ENCODE measurements around the gene BBS1.

The BBS1 gene

GRCh38 chr11:66549696-66550095 lies 39.3 kb downstream of the BBS1 start:
- no peak for DNase-seq (ENCODE audit: low read depth)

GRCh38 chr11:66550887-66551286 lies 40.5 kb downstream of the BBS1 start:
- DNase-seq (ENCODE audit: low read depth): no peak

DNA sequence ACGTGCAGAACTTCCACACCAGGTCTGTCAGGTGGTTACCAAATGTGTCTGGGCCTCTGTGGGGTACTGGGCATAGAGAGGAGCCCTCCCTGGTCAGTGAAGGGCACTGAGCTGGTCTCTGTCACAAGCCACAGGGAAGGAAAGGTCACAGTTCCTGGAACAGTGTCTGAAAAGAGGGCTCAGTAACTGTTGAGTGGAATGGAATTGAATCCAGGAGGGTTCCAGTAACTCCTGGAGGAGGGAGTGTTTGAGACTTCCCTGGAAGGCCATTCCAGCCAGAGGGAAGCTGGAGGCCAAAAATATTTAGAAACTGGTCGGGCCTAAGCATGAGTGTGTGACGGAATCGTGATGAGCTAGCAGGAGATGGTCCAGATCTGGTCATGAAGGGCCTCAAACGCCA lies 44.2 kb downstream of the BBS1 start:
- no peak for DNase-seq (ENCODE audit: low read depth)

DNA sequence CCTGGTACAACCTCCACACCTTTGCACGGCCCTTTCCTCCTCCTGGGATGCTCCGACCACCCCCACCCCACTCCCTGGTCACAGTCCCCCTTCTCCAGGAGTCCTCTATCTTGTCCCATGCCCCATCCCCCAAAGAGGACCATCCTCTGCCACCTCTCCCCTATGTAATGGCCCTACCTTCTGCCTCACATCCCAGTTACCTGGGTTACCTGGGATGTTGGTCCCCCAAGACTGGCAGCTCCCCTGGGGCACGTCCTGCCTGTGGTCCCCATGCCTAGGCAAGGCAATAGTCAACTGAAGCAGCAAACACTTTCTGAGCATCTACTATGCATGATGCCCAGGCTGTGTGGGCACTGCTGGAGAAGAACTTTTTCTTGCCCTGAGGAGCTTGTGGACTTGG lies 45.0 kb downstream of the BBS1 start:
- DNase-seq (ENCODE audit: low read depth): no peak

DNA sequence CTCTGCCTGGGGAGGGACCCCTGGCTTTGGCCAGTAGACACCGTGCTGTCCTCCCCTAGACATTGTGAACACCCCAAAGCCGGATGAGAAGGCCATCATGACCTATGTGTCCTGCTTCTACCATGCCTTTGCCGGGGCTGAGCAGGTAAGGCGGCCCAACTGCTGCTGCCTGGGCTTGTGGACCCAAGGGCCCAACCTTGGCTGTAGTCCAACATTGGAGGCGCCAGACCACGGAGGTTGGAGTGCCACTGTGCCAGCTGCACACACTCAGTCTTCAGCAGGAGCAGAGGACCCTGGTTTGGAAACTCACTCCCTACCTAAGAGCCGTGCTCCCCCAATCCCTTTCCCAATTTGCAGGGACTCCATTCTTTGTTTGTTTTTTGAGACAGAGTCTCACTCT lies 45.7 kb downstream of the BBS1 start:
- no peak for DNase-seq (ENCODE audit: low read depth)

DNA sequence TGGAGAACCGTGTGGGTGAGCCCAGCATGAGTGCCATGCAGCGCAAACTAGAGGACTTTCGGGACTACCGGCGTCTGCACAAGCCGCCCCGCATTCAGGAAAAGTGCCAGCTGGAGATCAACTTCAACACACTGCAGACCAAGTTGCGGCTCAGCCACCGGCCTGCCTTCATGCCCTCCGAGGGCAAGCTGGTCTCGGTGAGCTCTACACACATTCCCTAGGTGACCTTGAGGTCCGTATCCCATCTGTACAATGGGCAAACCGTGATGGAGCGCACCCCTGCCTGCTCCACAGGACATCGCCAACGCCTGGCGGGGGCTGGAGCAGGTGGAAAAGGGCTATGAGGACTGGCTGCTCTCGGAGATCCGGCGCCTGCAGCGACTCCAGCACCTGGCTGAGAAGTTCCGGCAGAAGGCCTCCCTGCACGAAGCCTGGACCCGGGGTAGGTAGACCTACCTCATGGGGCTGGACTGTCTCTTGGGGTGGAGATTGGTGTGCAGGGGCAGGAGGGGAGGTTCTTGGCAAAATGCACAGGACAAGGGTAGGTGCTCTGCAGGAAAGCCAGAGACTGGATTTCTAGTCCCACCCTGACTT lies 47.4 kb downstream of the BBS1 start:
- no peak for DNase-seq (ENCODE audit: low read depth)

GRCh38 chr11:66559142-66559865 lies 48.9 kb downstream of the BBS1 start:
- peak; percentile 20 for DNase-seq (ENCODE audit: low read depth)

- DNase-seq (ENCODE audit: low read depth): no peak
These were observed 49.6 kb downstream of the BBS1 start for GRCh38 chr11:66559866-66560676.

DNA sequence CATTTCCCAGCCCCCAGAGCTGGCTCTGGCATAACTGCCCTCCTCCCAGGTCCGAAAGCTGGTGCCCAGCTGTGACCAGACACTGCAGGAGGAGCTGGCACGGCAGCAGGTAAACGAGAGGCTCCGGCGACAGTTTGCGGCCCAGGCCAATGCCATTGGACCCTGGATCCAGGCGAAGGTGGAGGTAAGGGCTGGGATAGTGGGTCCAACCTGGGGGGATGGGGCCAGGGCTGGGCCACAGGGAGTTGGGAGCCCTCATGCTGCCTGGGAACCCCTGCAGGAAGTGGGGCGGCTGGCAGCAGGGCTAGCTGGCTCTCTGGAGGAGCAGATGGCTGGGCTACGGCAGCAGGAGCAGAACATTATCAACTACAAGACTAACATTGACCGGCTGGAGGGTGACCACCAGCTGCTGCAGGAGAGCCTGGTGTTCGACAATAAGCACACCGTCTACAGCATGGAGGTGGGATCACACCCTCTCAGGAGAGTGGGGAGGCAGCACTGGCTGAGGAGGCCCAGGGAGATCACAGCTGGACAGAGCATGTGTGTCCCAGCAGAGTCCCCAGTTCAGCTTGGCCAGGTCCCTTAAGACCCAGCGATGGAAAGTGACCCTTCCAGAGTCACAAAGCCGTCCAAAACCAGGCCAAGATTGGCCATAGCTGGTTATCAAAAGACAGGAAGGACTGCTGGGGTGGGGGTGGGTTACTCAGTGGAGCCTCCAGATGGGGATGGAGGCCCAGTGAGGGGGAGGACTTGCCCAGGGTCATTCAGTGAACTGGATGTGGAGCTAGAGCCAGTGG lies 50.9 kb downstream of the BBS1 start:
- DNase-seq (ENCODE audit: low read depth): no peak

DNA sequence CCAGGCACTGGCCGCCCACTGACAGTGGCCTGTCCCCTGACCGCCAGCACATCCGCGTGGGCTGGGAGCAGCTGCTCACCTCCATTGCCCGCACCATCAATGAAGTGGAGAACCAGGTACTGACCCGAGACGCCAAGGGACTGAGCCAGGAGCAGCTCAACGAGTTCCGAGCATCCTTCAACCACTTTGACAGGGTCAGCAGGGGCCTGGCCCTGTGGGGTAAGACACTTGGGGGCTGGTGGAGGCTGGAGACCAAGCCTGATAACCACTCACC lies 51.5 kb downstream of the BBS1 start:
- no peak for DNase-seq (ENCODE audit: low read depth)

GRCh38 chr11:66562275-66562674 lies 51.8 kb downstream of the BBS1 start:
- no peak for DNase-seq (ENCODE audit: low read depth)

DNA sequence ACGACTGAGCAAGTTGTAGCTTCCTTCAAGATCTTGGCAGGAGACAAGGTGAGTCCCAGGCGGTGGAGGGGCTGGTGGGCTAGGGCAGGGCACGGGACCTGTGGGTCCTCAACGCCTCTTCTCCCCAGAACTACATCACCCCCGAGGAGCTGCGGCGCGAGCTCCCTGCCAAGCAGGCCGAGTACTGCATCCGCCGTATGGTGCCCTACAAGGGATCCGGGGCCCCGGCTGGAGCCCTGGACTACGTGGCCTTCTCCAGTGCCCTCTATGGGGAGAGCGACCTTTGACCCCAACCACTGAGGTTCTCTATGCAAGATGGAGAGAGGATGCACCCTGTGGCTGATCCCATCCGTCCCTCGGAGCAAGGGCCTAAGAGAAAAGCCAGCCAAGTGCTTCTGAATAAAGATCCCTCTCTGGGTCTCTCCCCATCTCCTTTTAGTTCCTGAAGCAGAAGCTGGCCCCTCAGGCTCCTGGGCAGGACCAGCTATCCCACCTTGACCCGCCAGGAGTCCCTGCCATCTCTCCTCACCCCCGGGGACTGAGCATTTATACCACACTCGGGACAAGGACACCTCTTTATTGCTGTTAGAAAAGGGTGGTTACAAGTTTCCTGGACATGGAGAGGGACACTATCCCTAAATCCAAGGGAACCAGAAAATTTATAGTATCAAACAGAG lies 52.6 kb downstream of the BBS1 start:
- DNase-seq (ENCODE audit: low read depth): no peak

DNA sequence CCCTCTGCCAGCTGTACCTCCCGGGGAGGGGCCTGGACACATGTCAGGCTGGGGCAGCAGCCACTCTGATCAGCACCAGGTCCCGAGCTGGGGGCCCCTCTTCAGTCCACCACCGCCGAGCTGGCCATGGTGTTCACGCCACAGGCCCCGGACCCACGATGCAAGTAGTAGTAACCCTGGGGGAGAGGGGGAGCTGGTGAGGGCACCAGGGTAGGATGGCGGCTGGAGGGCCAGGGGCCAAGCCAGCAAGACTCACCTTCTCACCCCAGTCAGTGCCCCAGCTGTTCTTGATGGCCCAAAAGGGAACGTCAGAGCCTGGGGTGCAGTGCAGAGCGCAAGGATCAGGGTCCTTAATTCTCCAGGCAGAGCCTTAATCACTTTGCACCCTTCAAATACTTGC lies 53.4 kb downstream of the BBS1 start:
- no peak for DNase-seq (ENCODE audit: low read depth)

DNA sequence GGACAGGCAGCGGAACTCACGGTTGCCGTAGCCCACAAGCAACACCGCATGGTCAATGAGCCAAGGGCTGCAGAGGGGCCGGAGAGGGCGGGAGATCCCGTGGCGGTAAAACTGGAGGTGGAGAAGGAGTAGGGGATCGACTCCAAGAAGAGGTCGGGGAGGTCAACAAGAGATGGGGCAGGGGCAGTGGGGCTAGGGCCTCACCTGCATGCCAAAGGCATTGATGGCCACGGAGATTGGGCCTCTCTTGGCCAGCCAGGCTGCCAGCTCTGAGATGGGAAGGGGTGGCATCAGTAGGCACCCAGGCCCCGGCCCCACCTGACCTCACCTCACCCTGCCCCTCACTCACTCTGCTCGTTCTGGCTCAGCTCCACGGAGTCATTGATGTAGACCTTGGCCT lies 54.1 kb downstream of the BBS1 start:
- no peak for DNase-seq (ENCODE audit: low read depth)

GRCh38 chr11:66564984-66565383 lies 54.5 kb downstream of the BBS1 start:
- DNase-seq (ENCODE audit: low read depth): no peak

DNA sequence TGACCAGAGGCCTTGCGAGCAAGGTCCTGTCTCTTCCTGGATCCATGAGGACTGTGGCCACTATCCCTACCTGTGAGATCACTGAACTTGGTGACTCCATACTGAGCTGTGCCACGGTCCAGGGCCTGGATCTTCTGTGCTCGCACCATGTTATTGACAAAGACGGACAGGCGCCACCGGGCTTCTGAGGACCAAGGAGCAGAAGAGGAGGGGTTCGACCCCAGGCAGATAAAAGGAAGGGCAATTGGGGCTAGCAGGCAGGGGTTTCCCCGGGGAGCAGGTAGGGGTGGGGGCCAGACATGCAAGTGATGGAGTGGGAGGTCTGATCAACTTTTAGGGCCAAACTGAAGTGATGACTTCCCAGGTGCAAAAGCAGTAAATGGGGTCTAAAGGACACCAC lies 55.8 kb downstream of the BBS1 start:
- no peak for DNase-seq (ENCODE audit: low read depth)

GRCh38 chr11:66567787-66568123 lies 57.3 kb downstream of the BBS1 start:
- DNase-seq (ENCODE audit: low read depth): no peak

DNA sequence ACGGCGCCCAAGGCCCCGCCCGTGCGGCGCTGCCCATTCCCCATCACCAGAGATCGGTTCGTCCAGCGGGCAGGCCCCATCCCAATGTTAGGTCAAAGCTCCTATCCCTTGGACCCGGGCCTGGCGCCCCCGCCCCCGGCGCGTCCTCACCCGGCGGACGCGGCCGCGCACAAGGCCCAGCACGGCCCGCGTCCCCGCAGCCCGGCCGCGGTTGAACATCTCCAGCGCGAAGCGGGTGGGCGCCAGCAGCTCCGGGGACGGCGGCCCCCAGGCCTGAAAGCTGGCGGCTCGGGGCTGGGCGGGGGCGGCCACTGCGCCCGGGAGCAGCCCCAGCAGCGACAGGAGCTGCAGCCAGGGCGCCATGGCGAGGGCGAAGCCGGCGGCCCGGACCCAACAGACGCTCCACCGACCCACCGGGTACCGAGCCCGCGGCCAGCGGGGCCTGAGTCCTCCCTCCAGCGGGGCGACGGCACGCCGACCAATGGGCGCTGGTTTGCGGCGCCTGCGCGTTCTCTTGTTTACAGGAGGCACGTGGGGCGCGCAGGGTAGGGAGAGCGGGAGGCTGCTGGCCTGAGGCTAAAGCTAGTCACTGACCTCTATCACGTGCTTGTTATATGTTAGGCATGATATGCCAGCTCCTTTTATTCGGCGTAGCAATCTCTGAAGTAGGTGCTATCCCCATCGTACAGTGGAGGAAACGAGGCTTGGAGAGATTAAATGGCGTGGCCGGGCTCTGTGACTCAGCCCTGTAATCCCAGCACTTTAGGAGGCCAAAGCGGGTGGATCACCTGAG lies 57.9 kb downstream of the BBS1 start, which contains the start of gene CTSF:
Gene CTSF (minus strand): TSS at position 483 of the 793 bp plus-strand sequence. CDS start 120 bp downstream, at position 363.
- DNase-seq (ENCODE audit: low read depth): peak; percentile 62

GRCh38 chr11:66569076-66569475 lies 58.6 kb downstream of the BBS1 start:
- DNase-seq (ENCODE audit: low read depth): no peak

DNA sequence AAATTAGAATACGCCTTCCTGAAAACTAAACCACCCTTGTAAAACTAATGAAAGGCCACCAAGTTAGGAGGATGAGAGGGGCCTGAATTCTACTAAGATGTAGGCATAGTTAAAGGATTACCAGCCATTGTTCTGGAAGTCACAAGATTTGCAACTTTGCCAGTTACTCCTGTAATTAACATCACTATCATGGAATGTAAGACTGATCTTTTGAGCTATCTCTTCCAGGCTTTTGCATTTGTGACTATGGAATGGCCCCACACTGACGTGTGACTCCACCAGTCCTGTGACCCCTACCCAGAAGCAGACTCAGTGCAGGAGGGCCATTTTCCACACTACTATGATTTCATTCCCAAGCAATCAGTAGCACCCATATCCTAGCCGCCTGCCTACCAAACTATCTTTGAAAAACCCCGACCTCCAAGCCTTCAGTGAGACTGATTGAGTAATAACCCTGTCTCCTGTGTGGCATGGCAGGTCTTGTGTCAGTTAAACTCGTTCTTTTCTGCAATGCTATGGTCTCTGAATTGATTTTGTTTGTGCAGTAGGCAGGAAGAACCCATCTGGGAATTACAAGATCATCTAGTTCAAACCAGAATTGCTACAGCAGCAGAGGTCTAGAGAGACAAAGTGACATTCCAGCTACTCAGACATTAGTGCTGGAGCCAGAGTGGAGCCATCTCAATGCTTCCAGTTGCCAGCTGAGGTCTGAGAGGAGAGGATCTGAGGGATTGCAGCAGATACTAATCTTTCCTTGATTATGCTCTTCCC lies 59.8 kb downstream of the BBS1 start:
- no peak for DNase-seq (ENCODE audit: low read depth)

DNA sequence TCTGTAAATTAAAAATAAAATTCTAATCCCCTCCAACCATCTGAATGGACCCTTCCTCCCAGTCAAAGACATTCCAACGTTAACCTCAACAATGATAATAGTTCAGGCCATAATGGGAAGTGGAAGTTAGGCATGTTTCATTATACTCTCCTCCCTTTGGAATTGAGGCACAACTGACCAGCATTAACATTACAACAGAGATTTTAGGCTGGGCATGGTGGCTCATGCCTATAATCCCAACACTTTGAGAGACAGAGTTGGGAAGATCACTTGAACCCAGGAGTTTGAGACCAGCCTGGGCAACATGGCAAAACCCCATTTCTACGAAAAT lies 60.4 kb downstream of the BBS1 start:
- no peak for DNase-seq (ENCODE audit: low read depth)
